DLD1 (cell line): ENCODE data around the gene EMILIN1.

ENCODE experiments used
- in situ Hi-C: cut with HindIII; loops from 2 replicates; pipeline ENCODE4 v1.10.0; 2017; ENCODE audit warnings: low sequenced_read_pairs

Gene EMILIN1

GRCh38 chr2:27078267-27079194 is at the start of gene EMILIN1:
Gene EMILIN1 (plus strand): TSS chr2:27078615. CDS start chr2:27079066, 451 bp downstream.
- in situ Hi-C loops = no loop called here

GRCh38 chr2:27029051-27029450 is 49.4 kb upstream of the EMILIN1 start:
- in situ Hi-C loops = no loop called here

GRCh38 chr2:27032495-27033252 is 45.7 kb upstream of the EMILIN1 start, which contains the start of gene TMEM214:
Gene TMEM214 (plus strand): TSS chr2:27032965. CDS start chr2:27033016, 51 bp downstream.
- in situ Hi-C loops = no loop called here

- in situ Hi-C loops = no loop called here
Measured at GRCh38 chr2:27033253-27033852, 45.1 kb upstream of the EMILIN1 start.

- in situ Hi-C loops = no loop called here
Measured at GRCh38 chr2:27038012-27038411, 40.4 kb upstream of the EMILIN1 start.

GRCh38 chr2:27038631-27039339 is 39.6 kb upstream of the EMILIN1 start:
- in situ Hi-C loops = no loop called here

GRCh38 chr2:27039426-27039825 is 39.0 kb upstream of the EMILIN1 start:
- in situ Hi-C loops = no loop called here

- in situ Hi-C loops = no loop called here
Measured at GRCh38 chr2:27039871-27040270, 38.5 kb upstream of the EMILIN1 start.

GRCh38 chr2:27040282-27040681 is 38.1 kb upstream of the EMILIN1 start:
- in situ Hi-C loops = no loop called here

GRCh38 chr2:27041752-27042151 is 36.7 kb upstream of the EMILIN1 start:
- in situ Hi-C loops = no loop called here

- in situ Hi-C loops = no loop called here
Measured at GRCh38 chr2:27042159-27042661, 36.2 kb upstream of the EMILIN1 start.

GRCh38 chr2:27042985-27043634 is 35.3 kb upstream of the EMILIN1 start:
- in situ Hi-C loops = no loop called here

- in situ Hi-C loops = no loop called here
Measured at GRCh38 chr2:27049422-27050280, 28.8 kb upstream of the EMILIN1 start.

- in situ Hi-C loops = no loop called here
Measured at GRCh38 chr2:27050281-27050995, 28.0 kb upstream of the EMILIN1 start.

GRCh38 chr2:27050996-27051901 is 27.2 kb upstream of the EMILIN1 start, which contains the start of gene AGBL5:
Gene AGBL5 (plus strand): TSS chr2:27051668. CDS start chr2:27052959, 1,291 bp downstream.
- in situ Hi-C loops = no loop called here

- in situ Hi-C loops = no loop called here
Measured at GRCh38 chr2:27051902-27052645, 26.3 kb upstream of the EMILIN1 start.

GRCh38 chr2:27053321-27053720 is 25.1 kb upstream of the EMILIN1 start:
- in situ Hi-C loops = no loop called here
